ENCODE measurements around the gene SAPCD1.

- TF ChIP-seq CTCF (IDR thresholded peaks at IDR 0.05) (peak; percentile 44), ZFX (IDR thresholded peaks at IDR 0.05; ENCODE audit: borderline replicate concordance) (no peak)
Observed at GRCh38 chr6:31729515-31729978, 32.9 kb upstream of the SAPCD1 start.

Measured in 22Rv1 (cell line).